K562 (cell line): Measurements from ENCODE around the gene MINDY4. TPM values are rescaled to one million over a fixed set of nuclear protein-coding genes. Genes with fewer than 3 reads are reported as not detected.

Experiments used
- ATAC-seq: fragments of 200-7000 bp; cut with Tn5 transposase; 3 replicates; pipeline ENCODE4 v1.9.1; 2020; ENCODE audit warnings: moderate library complexity
- BruUV-seq: library from RNA; stranded (reverse); fragments of 400-500 nt; replicated peaks from 2 replicates; lab custom pipeline; 2021; lab: Mats Ljungman, UMichigan
- CTCF ChIA-PET: fragments of 300-600 bp; formaldehyde crosslinking; extraction: SDS; loops from one replicate; lab custom pipeline; 2021; ENCODE audit warnings: low intra/inter-chr PET ratio; lab: Yijun Ruan, JAX
- POLR2A ChIA-PET: fragments of 300-600, 350-650 bp; sonication (Branson Sonifier 250); formaldehyde crosslinking; extraction: SDS; loops from one replicate; lab custom pipeline; 2021; ENCODE audit warnings: antibody characterized with exemption, inconsistent platforms; lab: Yijun Ruan, JAX
- DNase-seq, 4 experiments: peaks; one replicate each; pipeline versions ENCODE4 v3.0.0 to v3.0.0-alpha.2; 2011 to 2018; ENCODE audit warnings: low spot score in 3 of 4, mixed read lengths in 3 of 4; ENCODE audit errors: extremely low read depth in 1 of 4
- FAIRE-seq: peaks from 2 replicates; lab custom pipeline; 2011; peaks lifted over from hg19 to GRCh38; lab: Jason Lieb, UNC
- H2AFZ ChIP-seq: 2 replicates; pipeline ENCODE4 v1.6.0; 2011; ENCODE audit warnings: low read depth, low read length, control low read depth, inconsistent platforms
- H3K27ac ChIP-seq: fragments of 200-600 bp; 3 replicates; pipeline ENCODE4 v1.8.0; 2011; ENCODE audit warnings: low read depth, mild to moderate bottlenecking, control low read depth, inconsistent platforms, low read length, moderate library complexity, mixed read lengths; ENCODE audit errors: extremely low read depth
- H3K27me3 ChIP-seq, 2 experiments: fragments of 300-600 bp in 1 of 2; 2 replicates in 1 of 2; 3 replicates in 1 of 2; pipeline versions ENCODE4 v1.6.0 to v1.8.0; 2011; ENCODE audit warnings: inconsistent platforms in 2 of 2, low read length in 2 of 2, mild to moderate bottlenecking in 1 of 2, mixed read lengths in 1 of 2, moderate library complexity in 1 of 2; ENCODE audit not compliant: control insufficient read depth in 2 of 2, insufficient read depth in 2 of 2
- H3K36me3 ChIP-seq: fragments of 300-600 bp; 3 replicates; pipeline ENCODE4 v1.8.0; 2011; ENCODE audit warnings: mild to moderate bottlenecking, low read length, inconsistent platforms; ENCODE audit not compliant: control insufficient read depth, insufficient read depth
- H3K4me1 ChIP-seq, 2 experiments: fragments of 200-600 bp in 1 of 2; replicated peaks in 1 of 2; 2 replicates in 1 of 2; 3 replicates in 1 of 2; pipeline versions ENCODE4 v1.5.1 to v1.8.0; 2011; ENCODE audit warnings: inconsistent platforms in 2 of 2, low read length in 2 of 2, mild to moderate bottlenecking in 1 of 2, mixed read lengths in 1 of 2, moderate library complexity in 1 of 2; ENCODE audit not compliant: control insufficient read depth in 2 of 2, insufficient read depth in 2 of 2
- H3K4me2 ChIP-seq: 2 replicates; pipeline ENCODE4 v1.6.1; 2011; ENCODE audit warnings: low read length, control low read depth, inconsistent platforms, mixed read lengths; ENCODE audit not compliant: insufficient read depth
- H3K4me3 ChIP-seq: fragments of 200-600 bp; sonication (generic), shearing (Covaris generic); 2 replicates; pipeline ENCODE4 v1.5.1; 2016; ENCODE audit warnings: control low read depth, inconsistent platforms
- H3K79me2 ChIP-seq: fragments of 200-600 bp; 3 replicates; pipeline ENCODE4 v1.8.0; 2011; ENCODE audit warnings: low read length, inconsistent platforms; ENCODE audit not compliant: control insufficient read depth, insufficient read depth
- H3K9ac ChIP-seq, 2 experiments: 2 replicates each; pipeline versions ENCODE4 v1.6.0 to v1.6.1; 2011; ENCODE audit warnings: low read depth in 2 of 2, low read length in 2 of 2, control low read depth in 1 of 2, inconsistent platforms in 1 of 2, mild to moderate bottlenecking in 1 of 2, mixed read lengths in 1 of 2; ENCODE audit not compliant: insufficient read depth in 1 of 2
- H3K9me1 ChIP-seq: one replicate; pipeline ENCODE4 v1.6.0; 2011; ENCODE audit warnings: inconsistent platforms, mild to moderate bottlenecking, low read length, moderate library complexity; ENCODE audit not compliant: control insufficient read depth, insufficient read depth
- H3K9me3 ChIP-seq: replicated peaks from 2 replicates; pipeline ENCODE4 v1.5.1; 2011; ENCODE audit warnings: low read depth, low read length, inconsistent platforms; ENCODE audit not compliant: control insufficient read depth, insufficient read depth
- H4K20me1 ChIP-seq: replicated peaks from 2 replicates; pipeline ENCODE4 v1.6.1; 2011; ENCODE audit warnings: low read length, inconsistent platforms, mixed read lengths; ENCODE audit not compliant: control insufficient read depth, insufficient read depth
- EGR1 ChIP-seq: fragments of 450-650 bp; conservative IDR thresholded peaks from 2 replicates; pipeline ENCODE4 v1.6.1; 2017; ENCODE audit warnings: mild to moderate bottlenecking
- FOXJ3 ChIP-seq: sonication (generic); formaldehyde crosslinking; IDR thresholded peaks from 2 replicates; pipeline ENCODE4 v1.4.0; 2020; ENCODE audit warnings: mild to moderate bottlenecking, missing genetic modification reagents
- FOXK2 ChIP-seq, 2 experiments: fragments of 450-650 bp; IDR thresholded peaks in 1 of 2; conservative IDR thresholded peaks in 1 of 2; 2 replicates each; pipeline ENCODE4 v1.6.1; 2016; ENCODE audit warnings: low read depth in 2 of 2, mild to moderate bottlenecking in 1 of 2
- HES1 ChIP-seq: fragments of 450-650 bp; IDR thresholded peaks from 2 replicates; pipeline ENCODE4 v1.6.1; 2016; ENCODE audit warnings: low read depth, mild to moderate bottlenecking, moderate library complexity
- KLF1 ChIP-seq: fragments of 450-650 bp; IDR thresholded peaks from 2 replicates; pipeline ENCODE4 v1.6.1; 2016; ENCODE audit warnings: missing genetic modification characterization, missing compliant biosample characterization
- SMAD4 ChIP-seq: fragments of 250-450 bp; sonication (Bioruptor Pico); conservative IDR thresholded peaks from 2 replicates; pipeline ENCODE4 v1.8.0; 2021; ENCODE audit warnings: inconsistent platforms, mild to moderate bottlenecking, moderate library complexity
- STAG1 ChIP-seq: sonication (generic); formaldehyde crosslinking; IDR thresholded peaks from 2 replicates; pipeline ENCODE4 v1.5.0; 2020; ENCODE audit warnings: missing genetic modification reagents, borderline replicate concordance
- ZNF586 ChIP-seq: fragments of 450-650 bp; formaldehyde crosslinking; conservative IDR thresholded peaks from 2 replicates; pipeline ENCODE4 v1.4.0; 2020; ENCODE audit warnings: mild to moderate bottlenecking, moderate library complexity
- ZZZ3 ChIP-seq: fragments of 450-650 bp; IDR thresholded peaks from 2 replicates; pipeline ENCODE4 v1.6.1; 2016; ENCODE audit warnings: antibody characterized with exemption, mild to moderate bottlenecking, moderate library complexity
- WGBS: fragments of 100-300 bp; shearing (Covaris generic); methylation state at CpG from one replicate; pipeline ENCODE4 v1.1.6; 2016; ENCODE audit warnings: low coverage, mixed read lengths; ENCODE audit not compliant: insufficient coverage; ENCODE audit errors: missing lambda C conversion rate; 5-methylcytosine and 5-hydroxymethylcytosine counted together
- in situ Hi-C: fragments of 300-500 bp; cut with MboI; formaldehyde crosslinking; loops from 4 replicates; pipeline ENCODE4 v1.15.0; 2018; ENCODE audit warnings: inconsistent platforms, mixed read lengths
- intact Hi-C: fragments of 100-400 bp; cut with micrococcal nuclease; formaldehyde crosslinking; loops from 2 replicates; pipeline ENCODE4 v1.14.2; 2022
- polyA plus RNA-seq, 8 experiments: library from polyadenylated mRNA; depleted of rRNA in 4 of 8; stranded (reverse) in 5 of 8; unstranded in 3 of 8; fragments of >200 nt; fragmentation: Nextera tagmentation in 2 of 8; fragmentation: Illumina TruSeq in 1 of 8; extraction: Ambion mirVana in 2 of 8; extraction: Trizol in 1 of 8; gene quantifications; 2 replicates each; pipeline versions ENCODE4 v1.2.1 to v1.2.3, GENCODE V29; 2011 to 2014; ENCODE audit warnings: inconsistent platforms in 1 of 8, missing spikeins in 1 of 8
- total RNA-seq, 7 experiments: library from RNA; depleted of rRNA in 6 of 7; stranded (reverse); fragments of >200 nt in 6 of 7; fragmentation: Illumina TruSeq in 2 of 7; extraction: Trizol in 2 of 7; gene quantifications; 2 replicates each; pipeline versions ENCODE4 v1.2.1 to v1.2.3, GENCODE V29; 2011 to 2021; ENCODE audit warnings: low replicate concordance in 1 of 7
- TF ChIP-seq, protein P1 (sequence below): fragments of 250-450 bp; sonication (Bioruptor Pico); IDR thresholded peaks from 2 replicates; pipeline ENCODE4 v1.9.0; 2021; ENCODE audit warnings: mild to moderate bottlenecking
- TF ChIP-seq, protein P2 (sequence below): fragments of 250-450 bp; sonication (Bioruptor Pico); IDR thresholded peaks from 2 replicates; pipeline ENCODE4 v1.5.0; 2021

Gene MINDY4
- total and polyA plus RNA-seq, 9 of the 15 experiments (the other 6 are each of a cell fraction or from before 2014, with no cell fraction given) = 2.1 to 16.7 (median 11.0) TPM

DNA sequence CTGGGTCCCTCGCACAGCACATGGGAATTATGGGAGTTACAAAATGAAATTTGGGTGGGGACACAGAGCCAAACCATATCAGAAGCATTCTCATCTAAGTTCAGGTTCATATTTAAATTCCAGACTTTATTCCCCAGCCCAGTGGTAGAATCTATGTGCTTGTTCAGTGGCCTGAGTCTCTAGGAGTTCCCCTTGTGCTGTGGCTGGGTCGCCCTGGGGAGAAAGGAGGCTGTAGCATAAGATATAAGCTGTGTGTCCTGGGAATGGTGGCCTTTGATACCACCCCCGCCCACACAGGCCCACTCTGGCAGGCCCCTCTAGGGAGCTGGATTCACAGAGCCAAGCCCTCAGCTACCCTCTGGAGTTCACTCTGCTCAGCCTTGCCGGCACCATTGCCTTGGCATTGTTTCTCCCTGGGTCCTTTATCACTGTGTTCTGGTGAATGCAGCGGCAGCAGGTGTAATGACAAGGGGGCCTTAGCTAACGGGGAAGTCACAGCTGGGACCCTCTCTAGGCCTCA lies 64.2 kb downstream of the MINDY4 start:
- no peaks in the 10 kb centered on the region for H4K20me1 ChIP-seq
- in situ Hi-C loops (no loop called here), intact Hi-C loops (no loop called here)
- FAIRE-seq (no peak), DNase-seq (no peak), ATAC-seq (no peak)
- ChIA-PET POLR2A (no interaction called here), CTCF (no interaction called here)
- BruUV-seq = no TSS peak
- peaks cover 8% of the 10 kb centered on the region; the same call in 1 of the 2 replicates for H3K9me3 ChIP-seq
- no peaks in the 10 kb centered on the region; a peak in 1 of 5 replicates for H3K4me1 ChIP-seq
- H3K27me3 ChIP-seq = no peaks in the 10 kb centered on the region
- H2AFZ ChIP-seq = no peak overlapping the region
- no peak overlapping the region for H3K4me3 ChIP-seq
- H3K9ac ChIP-seq = no peak overlapping the region
- H3K4me2 ChIP-seq = no peak overlapping the region
- TF ChIP-seq STAG1 (CRISPR knock-in tag) = no peak
- no peak for TF ChIP-seq ZZZ3
- no peak for TF ChIP-seq KLF1 (tag)
- no peak for TF ChIP-seq EGR1
- 83% methylated on average over 6 of the region's 6 CpGs for WGBS
- H3K36me3 ChIP-seq = peaks cover 21% of the 10 kb centered on the region; the same call in 2 of the 3 replicates
- no peaks in the 10 kb centered on the region for H3K79me2 ChIP-seq
- no peak overlapping the region for H3K27ac ChIP-seq
- H3K9me1 ChIP-seq = no peaks in the 10 kb centered on the region

GRCh38 chr7:30836991-30837390 lies 65.8 kb downstream of the MINDY4 start:
- FAIRE-seq = no peak
- TF ChIP-seq ZNF586 (CRISPR knock-in tag) = no peak
- TF ChIP-seq, protein P1, sequence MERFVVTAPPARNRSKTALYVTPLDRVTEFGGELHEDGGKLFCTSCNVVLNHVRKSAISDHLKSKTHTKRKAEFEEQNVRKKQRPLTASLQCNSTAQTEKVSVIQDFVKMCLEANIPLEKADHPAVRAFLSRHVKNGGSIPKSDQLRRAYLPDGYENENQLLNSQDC (CRISPR knock-in tag) = no peak
- no peak for TF ChIP-seq FOXJ3
- TF ChIP-seq HES1 = no peak
- TF ChIP-seq FOXK2 (conservative IDR thresholded peaks at IDR 0.05 in 1 of 2, IDR thresholded peaks at IDR 0.05 in 1 of 2; ENCODE audit: low read depth in 2 of 2) = no peak
- no peak for TF ChIP-seq SMAD4 (CRISPR knock-in tag)
- TF ChIP-seq, protein P2, sequence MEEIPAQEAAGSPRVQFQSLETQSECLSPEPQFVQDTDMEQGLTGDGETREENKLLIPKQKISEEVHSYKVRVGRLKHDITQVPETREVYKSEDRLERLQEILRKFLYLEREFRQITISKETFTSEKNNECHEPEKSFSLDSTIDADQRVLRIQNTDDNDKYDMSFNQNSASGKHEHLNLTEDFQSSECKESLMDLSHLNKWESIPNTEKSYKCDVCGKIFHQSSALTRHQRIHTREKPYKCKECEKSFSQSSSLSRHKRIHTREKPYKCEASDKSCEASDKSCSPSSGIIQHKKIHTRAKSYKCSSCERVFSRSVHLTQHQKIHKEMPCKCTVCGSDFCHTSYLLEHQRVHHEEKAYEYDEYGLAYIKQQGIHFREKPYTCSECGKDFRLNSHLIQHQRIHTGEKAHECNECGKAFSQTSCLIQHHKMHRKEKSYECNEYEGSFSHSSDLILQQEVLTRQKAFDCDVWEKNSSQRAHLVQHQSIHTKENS (CRISPR knock-in tag) = no peak

More at GRCh38 chr7:30836991-30837390, 65.8 kb downstream of the MINDY4 start:
- Histone ChIP-seq H3K79me2 (no peaks in the 10 kb centered on the region), H3K27me3 (no peaks in the 10 kb centered on the region), H3K9me3 (0 out of 2 replicates have a peak, but pooled peaks cover 8% of the 10 kb centered on the region), H3K4me2 (no peak overlapping the region), H3K9me1 (no peaks in the 10 kb centered on the region), H3K9ac (no peak overlapping the region), H3K4me1 (peaks cover 0 to 4% of the 10 kb centered on the region in 2 experiments; a peak in 2 of 5 replicates), H3K4me3 (no peak overlapping the region), H3K27ac (no peak overlapping the region), H4K20me1 (no peaks in the 10 kb centered on the region), H2AFZ (no peak overlapping the region), H3K36me3 (peaks cover 29% of the 10 kb centered on the region; the same call in 2 of the 3 replicates)
- intact Hi-C loops = no loop called here
- no TSS peak for BruUV-seq
- 70% methylated on average over 7 of the region's 7 CpGs for WGBS
- POLR2A ChIA-PET = interaction anchor here (0.6 kb wide), 2 partner anchors 11 to 31 kb away, joined by 3 to 4 read pairs; no protein-coding TSS in a partner anchor
- ATAC-seq (no peak), DNase-seq (no peak)
- CTCF ChIA-PET = no interaction called here
- in situ Hi-C loops = no loop called here
